ENCODE results near the gene COBL. TPM values are rescaled to one million over a fixed set of nuclear protein-coding genes. Genes with fewer than 3 reads are reported as not detected.

Gene COBL
- total and polyA plus RNA-seq, 2 of the 4 experiments (the other 2 are of a cell fraction): under 0.01 TPM; not detected in 1

DNA sequence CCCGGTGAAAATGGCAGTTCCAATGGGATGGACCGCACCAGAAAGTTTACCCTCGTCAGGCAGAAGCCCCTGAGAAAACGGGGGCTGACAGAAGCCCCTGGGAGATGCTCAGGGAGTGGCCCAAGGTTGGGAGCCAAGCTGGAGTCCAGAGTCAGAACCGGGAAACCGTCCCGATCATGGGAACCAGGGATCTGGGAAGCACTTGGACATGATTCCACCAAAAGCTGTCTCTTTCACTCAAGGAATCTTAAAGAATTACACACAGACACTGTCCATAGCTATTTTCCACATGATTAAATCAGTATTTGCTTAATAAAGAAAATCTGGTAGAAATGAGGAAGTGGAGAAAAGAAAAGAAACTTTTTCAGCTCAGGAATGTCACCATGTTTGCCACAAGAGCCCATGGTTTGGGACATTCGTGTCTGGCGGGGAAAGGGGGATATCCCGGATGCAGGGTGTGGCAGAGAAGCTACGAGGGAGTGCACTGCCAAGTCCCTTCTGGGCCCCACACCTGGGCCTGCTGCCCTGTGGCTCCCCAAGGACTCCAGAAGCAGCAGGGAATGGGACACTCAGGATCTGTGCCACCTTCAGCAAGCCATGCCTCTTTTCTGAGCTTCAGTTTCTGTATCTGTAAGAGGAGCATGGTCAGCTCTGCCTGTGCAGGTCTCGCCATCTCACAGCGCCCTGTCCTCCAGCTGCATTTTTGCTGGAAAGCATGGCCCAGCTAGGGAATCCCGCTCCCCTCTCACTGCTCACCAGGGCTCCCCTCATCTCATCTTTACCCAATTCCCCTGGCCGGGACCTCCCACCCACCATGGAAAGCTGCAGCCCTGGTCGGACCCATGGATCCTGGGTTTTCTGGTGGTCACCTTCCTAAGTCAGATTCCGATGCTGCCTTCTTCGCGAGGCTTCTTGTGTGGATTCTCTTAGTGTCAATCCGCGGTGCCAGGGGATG is 308.8 kb downstream of the COBL start:
- no peak overlapping the region for H4K8ac ChIP-seq (ENCODE audit: low read depth in 2 of 2, low read length in 2 of 2)
- no peak overlapping the region for H2AFZ ChIP-seq (replicated peaks; ENCODE audit: low read length, poor library complexity)
- WGBS, 2 experiments (ENCODE audit: extremely low coverage in 2 of 2, insufficient read length in 1 of 2): 88% methylated on average over 11 of the region's 21 CpGs; no CpG with 5 or more reads in 1 of the 2 experiments
- H3K4me2 ChIP-seq (ENCODE audit: low read depth, low read length): no peak overlapping the region
- ChIA-PET POLR2A (ENCODE audit: unreplicated experiment) (no interaction called here), CTCF (no interaction called here)
- no peak overlapping the region for H3K9ac ChIP-seq (ENCODE audit: low read depth, low read length)
- dilution Hi-C loops (cut with HindIII; ENCODE audit: low sequenced_read_pairs, unreplicated experiment) (no loop called here), in situ Hi-C loops (cut with MboI; ENCODE audit: low sequenced_read_pairs) (no loop called here), intact Hi-C loops (cut with micrococcal nuclease) (no loop called here)
- H2AK9ac ChIP-seq (replicated peaks; ENCODE audit: low read depth, low read length, poor library complexity): no peak overlapping the region
- no peak for DNase-seq
- H3K9me3 ChIP-seq (ENCODE audit: control insufficient read depth, insufficient read depth, low read length): no peaks in the 10 kb centered on the region
- H3K27me3 ChIP-seq (ENCODE audit: control insufficient read depth, insufficient read depth, low read length): peaks cover 12% of the 10 kb centered on the region
- H3K14ac ChIP-seq (replicated peaks; ENCODE audit: low read depth, low read length): no peak overlapping the region
- no peaks in the 10 kb centered on the region for H3K4me1 ChIP-seq (ENCODE audit: control insufficient read depth, insufficient read depth, low read length)
- no peak overlapping the region for H3K23ac ChIP-seq (ENCODE audit: low read depth, low read length)
- H3K36me3 ChIP-seq (ENCODE audit: control insufficient read depth, insufficient read depth, low read length): no peaks in the 10 kb centered on the region
- H4K91ac ChIP-seq (ENCODE audit: insufficient read depth, low read depth, low read length): no peak overlapping the region
- H3K27ac ChIP-seq (ENCODE audit: insufficient read depth, low read length): no peak overlapping the region
- no peak overlapping the region for H2BK5ac ChIP-seq (ENCODE audit: low read depth, low read length, poor library complexity, severe bottlenecking)
- TF ChIP-seq MAZ (IDR thresholded peaks at IDR 0.05; ENCODE audit: borderline replicate concordance, low read depth, low read length) (no peak), RCOR1 (IDR thresholded peaks at IDR 0.05; ENCODE audit: insufficient replicate concordance, low read length) (no peak), RAD21 (IDR thresholded peaks at IDR 0.05; ENCODE audit: low read length) (no peak), SMC3 (IDR thresholded peaks at IDR 0.05; ENCODE audit: low read depth, low read length) (no peak), CEBPB (IDR thresholded peaks at IDR 0.05; ENCODE audit: low read depth, low read length) (no peak), CHD1 (IDR thresholded peaks at IDR 0.05; ENCODE audit: low read depth, low read length) (no peak)
- TF ChIP-seq, protein P1, sequence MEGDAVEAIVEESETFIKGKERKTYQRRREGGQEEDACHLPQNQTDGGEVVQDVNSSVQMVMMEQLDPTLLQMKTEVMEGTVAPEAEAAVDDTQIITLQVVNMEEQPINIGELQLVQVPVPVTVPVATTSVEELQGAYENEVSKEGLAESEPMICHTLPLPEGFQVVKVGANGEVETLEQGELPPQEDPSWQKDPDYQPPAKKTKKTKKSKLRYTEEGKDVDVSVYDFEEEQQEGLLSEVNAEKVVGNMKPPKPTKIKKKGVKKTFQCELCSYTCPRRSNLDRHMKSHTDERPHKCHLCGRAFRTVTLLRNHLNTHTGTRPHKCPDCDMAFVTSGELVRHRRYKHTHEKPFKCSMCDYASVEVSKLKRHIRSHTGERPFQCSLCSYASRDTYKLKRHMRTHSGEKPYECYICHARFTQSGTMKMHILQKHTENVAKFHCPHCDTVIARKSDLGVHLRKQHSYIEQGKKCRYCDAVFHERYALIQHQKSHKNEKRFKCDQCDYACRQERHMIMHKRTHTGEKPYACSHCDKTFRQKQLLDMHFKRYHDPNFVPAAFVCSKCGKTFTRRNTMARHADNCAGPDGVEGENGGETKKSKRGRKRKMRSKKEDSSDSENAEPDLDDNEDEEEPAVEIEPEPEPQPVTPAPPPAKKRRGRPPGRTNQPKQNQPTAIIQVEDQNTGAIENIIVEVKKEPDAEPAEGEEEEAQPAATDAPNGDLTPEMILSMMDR (conservative IDR thresholded peaks at IDR 0.05; ENCODE audit: low read depth, low read length): no peak
- TF ChIP-seq, protein P2, sequence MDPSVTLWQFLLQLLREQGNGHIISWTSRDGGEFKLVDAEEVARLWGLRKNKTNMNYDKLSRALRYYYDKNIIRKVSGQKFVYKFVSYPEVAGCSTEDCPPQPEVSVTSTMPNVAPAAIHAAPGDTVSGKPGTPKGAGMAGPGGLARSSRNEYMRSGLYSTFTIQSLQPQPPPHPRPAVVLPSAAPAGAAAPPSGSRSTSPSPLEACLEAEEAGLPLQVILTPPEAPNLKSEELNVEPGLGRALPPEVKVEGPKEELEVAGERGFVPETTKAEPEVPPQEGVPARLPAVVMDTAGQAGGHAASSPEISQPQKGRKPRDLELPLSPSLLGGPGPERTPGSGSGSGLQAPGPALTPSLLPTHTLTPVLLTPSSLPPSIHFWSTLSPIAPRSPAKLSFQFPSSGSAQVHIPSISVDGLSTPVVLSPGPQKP (IDR thresholded peaks at IDR 0.05; ENCODE audit: borderline replicate concordance, low read depth, low read length): no peak
- H4K5ac ChIP-seq (ENCODE audit: low read depth, low read length): no peak overlapping the region
- BruUV-seq (replicated peaks): no TSS peak
- 0 out of 2 replicates have a peak, but pooled peaks cover 3% of the 10 kb centered on the region for H4K20me1 ChIP-seq (ENCODE audit: insufficient read depth, low read length)
- H3K4me3 ChIP-seq (ENCODE audit: insufficient read depth, low read depth, low read length): no peak overlapping the region
- H3K4ac ChIP-seq (ENCODE audit: low read depth, low read length): no peak overlapping the region
- no peak overlapping the region for H3K18ac ChIP-seq (ENCODE audit: low read depth, low read length)
- no peaks in the 10 kb centered on the region for H3K9me1 ChIP-seq (ENCODE audit: insufficient read depth, low read length)
- no peak overlapping the region for H3K56ac ChIP-seq (ENCODE audit: extremely low read depth, insufficient read depth, low read length)
- no peak overlapping the region for H2BK120ac ChIP-seq (ENCODE audit: low read depth, low read length)
- H2BK15ac ChIP-seq (ENCODE audit: low read depth, low read length): no peak overlapping the region
- H3K79me1 ChIP-seq (ENCODE audit: low read depth in 1 of 2, low read length in 2 of 2): no peaks in the 10 kb centered on the region
- ATAC-seq (ENCODE audit: low read depth): no peak
- H2BK20ac ChIP-seq (ENCODE audit: low read depth, low read length): no peak overlapping the region
- H2AK5ac ChIP-seq (ENCODE audit: low read depth, low read length): no peak overlapping the region

Data from IMR-90 (cell line).